B cell (primary cell): ENCODE results near the gene CYBB.

ENCODE experiments used
- EZH2 ChIP-seq: IDR thresholded peaks from 2 replicates; pipeline ENCODE4 v1.6.1; 2012; ENCODE audit warnings: borderline replicate concordance, low read depth, mild to moderate bottlenecking, moderate library complexity, low read length; ENCODE audit not compliant: insufficient read depth, poor library complexity, severe bottlenecking
- TF ChIP-seq, protein P1 (sequence below): fragments of 200-600 bp; IDR thresholded peaks from one replicate; pipeline ENCODE4 v1.8.0; 2022; ENCODE audit warnings: antibody characterized with exemption, mild to moderate bottlenecking

DNA sequence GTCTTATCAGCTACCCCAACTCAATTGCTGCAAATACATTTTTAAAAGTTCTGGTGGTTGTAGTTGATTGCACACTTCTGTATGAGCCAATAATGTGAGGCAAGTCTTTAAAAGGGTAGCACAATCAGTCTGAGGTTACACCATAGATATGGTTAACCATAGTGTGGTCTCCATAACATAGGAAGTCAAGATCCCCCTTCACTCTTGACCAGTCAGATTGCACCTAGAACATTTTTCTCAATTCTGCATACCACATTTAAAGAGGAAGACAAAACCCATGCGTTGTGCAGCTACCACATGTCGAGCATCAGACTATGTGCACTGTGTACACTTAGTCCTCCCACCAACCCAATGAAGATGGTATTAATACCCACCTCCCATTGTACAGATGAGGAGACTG, 26.5 kb upstream of the CYBB start:
- TF ChIP-seq, protein P1, sequence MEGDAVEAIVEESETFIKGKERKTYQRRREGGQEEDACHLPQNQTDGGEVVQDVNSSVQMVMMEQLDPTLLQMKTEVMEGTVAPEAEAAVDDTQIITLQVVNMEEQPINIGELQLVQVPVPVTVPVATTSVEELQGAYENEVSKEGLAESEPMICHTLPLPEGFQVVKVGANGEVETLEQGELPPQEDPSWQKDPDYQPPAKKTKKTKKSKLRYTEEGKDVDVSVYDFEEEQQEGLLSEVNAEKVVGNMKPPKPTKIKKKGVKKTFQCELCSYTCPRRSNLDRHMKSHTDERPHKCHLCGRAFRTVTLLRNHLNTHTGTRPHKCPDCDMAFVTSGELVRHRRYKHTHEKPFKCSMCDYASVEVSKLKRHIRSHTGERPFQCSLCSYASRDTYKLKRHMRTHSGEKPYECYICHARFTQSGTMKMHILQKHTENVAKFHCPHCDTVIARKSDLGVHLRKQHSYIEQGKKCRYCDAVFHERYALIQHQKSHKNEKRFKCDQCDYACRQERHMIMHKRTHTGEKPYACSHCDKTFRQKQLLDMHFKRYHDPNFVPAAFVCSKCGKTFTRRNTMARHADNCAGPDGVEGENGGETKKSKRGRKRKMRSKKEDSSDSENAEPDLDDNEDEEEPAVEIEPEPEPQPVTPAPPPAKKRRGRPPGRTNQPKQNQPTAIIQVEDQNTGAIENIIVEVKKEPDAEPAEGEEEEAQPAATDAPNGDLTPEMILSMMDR = no peak
- no peak for TF ChIP-seq EZH2
